HG03135 (cell line): ENCODE results near the gene RFFL.

Experiments
- ATAC-seq: cut with Tn5 transposase; IDR thresholded peaks from one replicate; pipeline ENCODE4 v1.9.1; 2021; ENCODE audit warnings: mild to moderate bottlenecking, moderate library complexity; ENCODE audit not compliant: unreplicated experiment

RFFL gene

DNA sequence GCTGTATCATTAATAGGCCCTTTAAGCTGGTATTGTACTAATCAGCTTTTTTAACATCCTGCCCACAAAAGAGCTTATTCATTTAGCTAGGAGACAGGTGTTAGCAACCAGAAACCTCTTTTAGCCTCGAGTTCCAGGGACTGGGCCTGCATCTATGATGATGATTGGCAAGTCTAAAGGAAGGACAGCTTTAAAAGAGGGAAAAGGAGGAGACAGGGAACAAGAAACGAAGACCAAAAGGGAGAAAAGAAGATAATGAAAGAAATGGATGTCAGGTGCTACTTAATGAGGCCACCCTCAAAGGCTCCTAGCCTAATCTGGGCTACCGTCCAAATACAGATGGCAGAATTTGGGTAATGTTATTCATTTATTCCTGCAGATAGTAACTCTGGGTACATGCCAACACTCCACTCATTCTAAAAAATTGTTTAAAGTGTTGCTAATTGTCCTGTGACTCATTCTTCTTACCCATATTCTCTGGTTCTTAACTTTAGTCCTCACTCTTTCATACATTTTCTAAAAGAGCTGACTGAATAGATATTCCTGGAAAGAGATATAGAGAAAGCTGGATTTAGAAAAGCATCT is 18.7 kb upstream of the RFFL start:
- no peak for ATAC-seq

GRCh38 chr17:35081638-35082037 is 18.1 kb upstream of the RFFL start:
- no peak for ATAC-seq

GRCh38 chr17:35080536-35080935 is 17.0 kb upstream of the RFFL start:
- no peak for ATAC-seq

DNA sequence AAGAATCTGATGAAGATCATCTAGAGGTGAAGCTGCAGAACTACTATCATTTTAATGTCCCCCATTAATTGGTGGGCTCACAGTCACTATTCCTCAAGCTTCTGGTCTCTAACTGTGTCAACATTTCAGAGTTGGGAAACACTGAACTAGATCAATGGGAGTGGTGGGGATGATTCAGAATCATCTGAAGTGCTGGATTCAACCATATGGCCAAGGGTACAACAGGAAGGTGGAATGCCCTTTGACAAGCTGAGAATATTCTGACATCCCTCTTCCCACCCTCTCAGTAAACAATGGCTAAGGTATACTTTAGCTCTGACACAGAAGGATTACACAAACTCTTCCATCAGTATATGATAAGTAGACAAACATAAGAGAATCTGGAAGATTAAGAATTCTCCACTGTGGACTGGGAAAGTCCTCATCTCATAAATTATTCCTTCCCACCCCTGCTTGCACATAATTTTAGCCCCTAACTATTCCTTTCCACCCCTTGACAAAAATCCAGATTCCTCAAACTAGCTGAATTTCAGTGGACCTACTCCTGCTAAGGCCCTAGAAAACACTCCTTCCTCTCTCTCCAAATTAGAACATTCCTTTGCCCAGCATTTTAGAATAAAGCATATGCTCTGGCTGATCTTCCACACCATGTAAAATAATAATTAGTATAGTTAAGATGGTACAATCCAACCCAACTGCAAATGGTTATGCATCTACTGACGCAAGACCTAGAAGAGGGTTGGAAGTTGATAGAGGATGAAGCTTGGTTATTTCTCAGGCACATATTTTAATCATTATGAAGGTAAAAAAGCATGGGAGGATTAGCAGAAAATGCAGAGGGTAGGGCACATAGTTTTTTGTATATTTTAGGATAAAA is 16.3 kb upstream of the RFFL start:
- ATAC-seq, result no peak

- no peak for ATAC-seq
These were observed 13.4 kb upstream of the RFFL start for GRCh38 chr17:35076874-35077273.

- ATAC-seq, result no peak
These were observed 11.5 kb upstream of the RFFL start for GRCh38 chr17:35074711-35075707.

- no peak for ATAC-seq
These were observed 10.6 kb upstream of the RFFL start for GRCh38 chr17:35073991-35074627.

GRCh38 chr17:35073183-35073790 is 9.8 kb upstream of the RFFL start:
- ATAC-seq, result no peak

DNA sequence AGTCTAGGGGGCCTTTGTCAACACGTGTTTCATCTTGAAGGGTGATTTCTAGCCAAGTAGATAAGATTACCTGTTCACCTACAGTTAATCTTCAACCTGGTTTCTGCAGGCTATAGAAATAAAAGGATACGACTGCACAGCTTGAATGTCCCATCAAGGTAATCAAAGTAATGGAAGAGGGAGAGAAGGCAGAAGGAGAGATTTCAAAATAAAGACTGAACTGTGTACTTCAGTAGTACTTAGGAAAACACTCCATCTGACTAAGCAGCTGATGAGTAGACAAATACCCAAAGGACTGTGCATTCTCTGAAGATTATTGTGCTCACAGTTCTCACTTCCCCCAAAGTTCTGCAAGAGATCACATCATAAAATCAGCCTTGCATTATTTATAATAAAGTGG is 5.8 kb upstream of the RFFL start:
- no peak for ATAC-seq

DNA sequence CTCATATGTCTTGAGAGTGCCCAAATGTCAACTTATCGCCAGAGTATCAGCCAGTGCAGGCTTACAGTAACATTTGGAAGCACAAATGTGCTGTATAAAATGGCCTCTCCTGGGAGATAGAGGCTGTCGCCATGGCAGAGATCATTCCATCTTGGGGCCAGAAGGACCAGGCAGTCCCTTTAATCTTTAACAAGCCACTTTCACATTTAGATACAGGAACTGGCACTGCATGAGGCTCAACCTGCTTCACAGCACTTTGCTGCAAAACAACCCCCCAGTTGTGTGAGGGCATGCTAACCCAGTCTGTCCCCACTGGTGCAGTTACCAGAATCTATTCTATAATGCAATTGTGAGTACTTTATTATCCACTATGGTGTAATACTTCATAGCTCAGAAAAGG is 4.7 kb upstream of the RFFL start:
- no peak for ATAC-seq

DNA sequence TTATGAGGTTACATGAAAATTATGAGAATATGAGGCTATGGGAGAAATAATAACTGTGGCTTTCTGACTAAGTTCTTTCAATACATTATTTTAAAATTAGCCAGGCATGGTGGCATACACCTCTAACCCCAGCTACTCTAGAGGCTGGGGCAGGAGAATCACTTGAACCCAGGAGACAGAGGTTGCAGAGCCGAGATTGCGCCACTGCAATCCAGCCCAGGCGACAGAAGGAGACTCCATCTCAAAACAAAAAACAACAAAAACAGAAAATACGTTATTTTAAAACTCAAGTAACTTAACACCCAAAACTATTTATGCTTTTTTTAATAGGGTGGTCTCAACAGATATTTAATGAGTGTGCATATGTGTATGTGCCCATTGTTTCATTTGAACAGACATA is 2.4 kb upstream of the RFFL start:
- no peak for ATAC-seq

GRCh38 chr17:35064516-35065215 is 1.2 kb upstream of the RFFL start:
- no peak for ATAC-seq

DNA sequence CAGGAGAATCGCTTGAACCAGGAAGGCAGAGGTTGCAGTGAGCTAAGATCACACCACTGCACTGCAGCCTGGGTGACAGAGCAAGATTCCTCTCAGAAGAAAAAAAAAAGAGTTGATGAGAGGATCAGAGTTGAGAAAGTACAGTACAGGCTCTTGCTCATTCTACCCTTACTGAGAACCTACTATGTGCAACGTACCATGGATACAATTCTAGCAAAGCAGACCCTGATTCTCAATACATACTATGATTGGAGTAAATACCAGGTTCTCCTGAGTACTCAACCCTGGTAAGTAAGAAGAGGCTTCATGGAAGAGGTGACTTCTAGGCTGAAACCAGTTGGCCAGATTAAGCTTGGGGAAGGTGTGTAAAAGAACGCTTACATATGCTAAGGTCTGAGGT is 1.2 kb downstream of the RFFL start:
- no peak for ATAC-seq

- ATAC-seq, result no peak
These were observed 6.1 kb downstream of the RFFL start for GRCh38 chr17:35057332-35057915.

GRCh38 chr17:35056013-35056412 is 7.5 kb downstream of the RFFL start:
- ATAC-seq, result no peak

- no peak for ATAC-seq
These were observed 10.3 kb downstream of the RFFL start for GRCh38 chr17:35053204-35053603.

GRCh38 chr17:35052780-35053179 is 10.7 kb downstream of the RFFL start:
- ATAC-seq, result no peak

- ATAC-seq, result no peak
These were observed 11.3 kb downstream of the RFFL start for GRCh38 chr17:35052241-35052610.

DNA sequence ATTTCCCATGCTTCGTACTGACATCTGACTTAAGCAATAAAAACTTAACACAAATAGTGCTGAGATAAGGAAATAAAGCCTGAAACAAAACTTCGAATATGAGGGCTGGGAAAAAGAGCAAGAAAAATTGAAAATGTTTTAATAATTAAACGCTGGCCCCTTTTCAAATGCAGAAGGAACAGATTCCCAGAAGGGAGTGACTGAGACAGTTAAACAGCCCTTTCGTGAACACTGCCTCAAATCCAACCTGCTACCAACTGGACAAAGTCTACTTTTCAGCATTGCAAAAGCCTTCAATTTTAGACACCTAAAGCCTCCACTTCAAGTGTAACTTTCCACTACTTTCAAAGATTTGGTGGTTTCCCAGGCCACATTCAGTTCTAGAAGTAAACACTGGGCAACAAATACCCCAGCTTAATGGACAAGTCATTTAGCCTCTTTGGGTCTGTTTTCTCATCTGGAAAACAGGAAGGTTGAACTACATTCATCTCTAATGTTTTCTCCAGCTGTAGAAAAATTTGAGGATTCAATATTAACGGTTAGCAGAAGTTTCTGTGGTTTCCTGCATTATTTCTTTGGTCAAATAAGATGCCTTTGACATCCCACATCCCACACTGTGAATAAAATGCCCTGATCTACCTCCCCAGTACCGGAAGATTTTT is 11.8 kb downstream of the RFFL start:
- ATAC-seq, result no peak
